Stimulated activated CD4-positive, alpha-beta T cell treated with anti-CD3 and anti-CD28 coated beads, TNF-alpha, amount 100 ng/mL, for 1 hour (primary cell): Measurements from ENCODE around the gene PPFIA1.

Source experiments
- DNase-seq, 3 donors: peaks; one replicate each; pipeline ENCODE4 v3.0.0-alpha.2; 2020; ENCODE audit warnings: low read depth in 3 of 3, low spot score in 1 of 3

Gene PPFIA1

DNA sequence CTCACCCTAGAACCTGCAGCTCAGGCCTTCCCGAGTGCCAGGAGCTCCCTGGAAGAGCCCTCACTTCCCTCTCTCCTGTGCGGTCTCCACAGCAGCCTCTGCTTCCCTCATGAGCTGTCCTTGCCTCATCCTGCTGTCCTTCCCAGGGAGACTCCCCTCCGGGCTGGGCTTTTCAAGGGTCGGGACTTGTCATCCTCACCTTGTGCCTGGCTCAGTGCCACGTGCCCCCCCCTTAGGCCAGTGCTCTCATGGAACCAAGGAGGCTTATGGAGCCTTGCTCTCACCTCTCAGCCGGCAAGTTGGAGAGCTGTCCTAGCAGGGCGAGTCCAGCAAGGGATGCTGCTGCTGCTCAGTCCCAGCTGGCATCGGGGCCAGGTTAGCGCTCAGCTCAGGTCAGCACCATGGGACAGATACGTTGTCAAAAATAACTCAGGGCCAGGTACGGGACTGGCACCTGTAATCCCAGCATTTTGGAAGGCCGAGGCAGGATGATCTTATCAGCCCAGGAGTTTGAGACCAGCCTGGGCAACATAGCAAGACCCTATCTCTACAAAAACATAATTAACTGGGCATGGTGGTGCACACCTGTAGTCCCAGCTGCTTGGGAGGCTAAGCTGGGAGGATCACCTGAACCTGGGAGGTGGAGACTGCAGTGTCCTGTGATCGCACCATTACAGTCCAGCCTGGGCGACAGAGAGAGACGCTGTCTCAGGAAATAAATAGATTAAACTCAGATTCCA, 141.4 kb downstream of the PPFIA1 start:
- DNase-seq: no peak

DNA sequence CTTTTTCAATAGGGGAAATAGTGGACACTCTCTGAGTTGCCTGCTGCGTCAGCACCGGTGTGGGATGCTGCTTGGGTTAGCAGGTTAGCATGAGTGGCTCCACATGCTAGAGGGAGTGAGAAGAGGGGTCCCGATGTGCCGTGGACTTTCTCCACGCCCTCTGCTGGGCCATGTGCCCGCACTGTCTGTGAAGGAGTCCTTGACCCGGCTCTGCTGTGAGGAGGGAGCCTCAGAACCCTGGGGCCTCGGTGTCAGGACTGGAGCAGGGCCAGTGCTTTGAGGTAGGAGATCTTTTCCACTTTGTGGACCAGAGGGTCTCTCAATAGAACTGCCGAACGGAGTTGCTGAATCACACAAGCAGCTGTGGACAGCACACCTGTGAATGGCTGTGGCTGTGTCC, 142.7 kb downstream of the PPFIA1 start:
- DNase-seq: no peak

DNA sequence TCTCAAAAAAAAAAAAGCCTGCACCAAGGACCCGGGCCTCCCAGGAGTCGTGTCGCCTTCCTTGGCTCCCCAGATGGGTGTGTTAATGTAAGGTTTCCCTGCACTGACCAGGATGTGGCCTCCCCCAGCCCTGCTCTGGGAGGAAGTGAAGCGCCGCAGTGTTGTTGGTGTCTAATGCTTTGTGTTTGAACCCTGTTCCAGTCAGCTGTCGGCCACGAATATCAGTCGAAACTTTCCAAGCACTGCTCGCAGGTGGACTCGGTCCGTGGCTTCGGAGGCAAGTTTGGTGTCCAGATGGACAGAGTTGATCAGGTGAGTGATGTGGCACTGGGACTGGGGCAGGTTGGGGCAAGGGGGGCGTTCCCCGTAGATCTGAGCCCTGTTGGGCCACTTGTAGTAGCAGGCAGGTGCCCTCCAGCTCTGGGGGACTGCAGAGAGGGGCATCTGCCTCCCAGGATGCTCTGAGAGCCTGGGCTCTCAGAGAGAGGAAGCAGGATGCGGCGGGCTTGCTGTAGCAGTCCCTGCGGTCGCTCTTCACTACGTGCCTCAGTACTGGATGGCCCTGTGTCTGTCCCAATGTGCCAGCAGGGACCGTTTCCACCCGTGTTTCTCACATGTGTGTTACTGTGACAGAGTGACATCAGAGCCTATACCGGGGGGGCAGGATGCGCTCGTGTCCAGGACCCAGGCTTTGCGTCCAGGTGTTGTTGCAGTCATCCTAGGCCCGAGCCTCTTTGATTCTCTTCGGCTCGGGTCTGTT, 144.0 kb downstream of the PPFIA1 start:
- no peak for DNase-seq

DNA sequence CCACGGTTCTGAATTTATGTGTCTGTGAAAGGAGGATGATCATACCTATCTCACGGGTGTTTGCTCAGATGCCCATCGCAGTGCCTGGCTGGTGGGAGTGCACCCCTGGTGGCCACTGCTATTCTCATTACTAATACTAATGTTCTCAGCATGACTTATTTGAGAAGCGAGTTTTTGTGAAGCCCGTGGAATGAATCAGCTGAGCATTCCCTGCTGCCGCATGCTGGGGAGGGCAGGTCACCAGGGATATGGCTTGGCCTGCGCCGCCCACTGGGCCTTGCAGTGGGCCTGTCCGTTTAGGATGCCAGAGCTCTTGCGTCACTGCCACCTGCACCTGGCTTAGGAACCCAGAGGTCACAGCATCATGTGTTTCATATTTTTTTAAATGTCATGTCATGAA, 144.7 kb downstream of the PPFIA1 start:
- no peak for DNase-seq

DNA sequence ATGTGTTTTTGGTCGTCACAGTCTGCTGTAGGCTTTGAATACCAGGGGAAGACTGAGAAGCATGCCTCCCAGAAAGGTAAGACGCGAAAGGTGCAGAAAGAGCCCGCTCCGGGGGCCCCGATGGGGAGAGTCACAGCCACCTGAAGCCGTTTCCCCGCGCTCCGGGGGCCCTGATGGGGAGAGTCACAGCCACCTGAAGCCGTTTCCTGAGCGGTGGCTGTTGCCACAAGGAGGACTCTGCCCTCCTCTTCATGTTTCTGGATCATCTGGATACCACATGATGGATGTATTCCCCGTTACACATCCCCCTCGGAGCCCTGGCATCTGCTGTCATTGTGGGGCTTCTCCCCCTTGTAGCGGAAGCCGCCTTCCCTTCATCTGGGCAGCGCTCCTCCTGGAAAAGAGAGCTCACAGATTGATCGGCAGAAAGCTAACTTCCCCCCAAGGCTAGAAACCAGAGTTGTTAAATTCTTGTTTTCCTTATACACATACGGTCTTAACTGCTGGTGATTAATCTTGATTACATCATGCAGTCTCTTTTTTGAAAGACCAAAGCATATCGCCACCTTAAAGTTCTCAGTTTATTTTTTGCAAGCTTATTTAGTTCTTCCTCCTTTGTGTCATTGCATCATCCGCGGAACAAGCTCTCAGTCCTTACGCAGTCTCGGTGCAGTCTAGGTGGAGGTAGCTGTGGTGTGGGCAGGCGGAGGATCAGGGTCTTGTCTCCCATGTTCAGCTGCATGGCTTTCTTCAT, 145.3 kb downstream of the PPFIA1 start:
- no peak for DNase-seq

DNA sequence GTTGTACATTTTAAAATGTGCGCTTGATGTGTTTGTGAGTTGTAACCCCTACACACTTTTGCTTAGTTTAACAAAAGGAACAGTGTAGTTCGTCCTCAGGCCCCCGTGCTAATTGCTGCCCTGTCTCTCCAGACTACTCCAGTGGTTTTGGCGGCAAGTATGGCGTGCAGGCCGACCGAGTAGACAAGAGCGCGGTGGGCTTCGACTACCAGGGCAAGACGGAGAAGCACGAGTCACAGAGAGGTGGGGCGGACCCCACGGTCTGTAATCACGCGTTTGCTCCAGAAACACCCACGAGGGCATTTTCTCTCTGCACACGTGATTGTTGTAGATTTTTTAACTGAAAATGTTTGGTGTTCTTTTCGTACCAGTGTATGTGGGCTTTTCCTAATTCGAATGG, 146.4 kb downstream of the PPFIA1 start:
- DNase-seq: no peak

DNA sequence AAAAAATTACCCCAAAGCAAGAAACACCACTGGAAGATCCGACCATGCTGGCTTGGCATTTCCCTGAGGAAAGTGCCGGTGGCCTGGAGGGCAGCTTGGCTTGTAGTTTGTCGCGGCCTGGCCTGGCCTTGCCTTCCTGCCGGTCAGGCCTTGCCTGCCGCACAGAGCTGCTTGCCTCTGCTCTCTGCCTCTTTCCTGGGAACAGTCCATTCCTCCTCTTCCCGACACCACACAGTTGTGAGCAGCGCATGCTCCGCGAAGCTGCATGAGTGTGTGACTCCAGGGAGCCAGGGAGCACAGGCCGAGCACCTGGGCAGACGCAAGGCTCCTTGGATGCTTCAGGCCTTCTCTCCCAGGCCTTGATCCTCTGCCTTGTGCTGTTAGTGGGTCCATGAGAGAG, 147.6 kb downstream of the PPFIA1 start:
- DNase-seq: no peak

DNA sequence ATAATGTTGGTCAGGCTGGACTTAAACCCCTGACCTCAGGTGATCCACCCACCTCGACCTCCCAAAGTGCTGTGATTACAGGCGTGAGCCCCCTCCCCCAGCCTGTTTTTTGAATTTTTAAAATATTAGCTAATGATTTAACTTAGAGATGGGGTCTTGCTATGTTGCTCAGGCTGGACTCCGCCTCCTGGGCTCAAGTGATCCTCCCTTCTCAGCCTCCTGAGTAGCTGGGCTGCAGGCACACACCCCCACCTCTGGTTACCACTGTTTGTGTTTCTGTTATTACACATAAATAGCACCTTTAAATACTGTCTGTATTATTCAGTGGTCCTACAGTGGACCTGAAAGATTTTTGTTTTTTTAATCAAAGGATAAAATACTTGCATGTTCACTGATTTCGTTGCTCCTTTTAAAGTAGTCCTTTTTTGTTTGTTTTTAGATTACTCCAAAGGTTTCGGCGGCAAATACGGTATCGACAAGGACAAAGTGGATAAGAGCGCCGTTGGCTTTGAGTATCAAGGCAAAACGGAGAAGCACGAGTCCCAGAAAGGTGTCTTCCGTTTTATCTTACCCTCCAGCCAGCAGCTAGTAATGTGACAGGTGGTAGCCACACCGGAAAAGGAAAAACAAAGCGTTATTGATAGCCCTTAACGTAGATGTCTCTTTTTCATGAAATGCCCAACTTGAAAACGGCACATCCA, 149.0 kb downstream of the PPFIA1 start:
- DNase-seq: no peak

DNA sequence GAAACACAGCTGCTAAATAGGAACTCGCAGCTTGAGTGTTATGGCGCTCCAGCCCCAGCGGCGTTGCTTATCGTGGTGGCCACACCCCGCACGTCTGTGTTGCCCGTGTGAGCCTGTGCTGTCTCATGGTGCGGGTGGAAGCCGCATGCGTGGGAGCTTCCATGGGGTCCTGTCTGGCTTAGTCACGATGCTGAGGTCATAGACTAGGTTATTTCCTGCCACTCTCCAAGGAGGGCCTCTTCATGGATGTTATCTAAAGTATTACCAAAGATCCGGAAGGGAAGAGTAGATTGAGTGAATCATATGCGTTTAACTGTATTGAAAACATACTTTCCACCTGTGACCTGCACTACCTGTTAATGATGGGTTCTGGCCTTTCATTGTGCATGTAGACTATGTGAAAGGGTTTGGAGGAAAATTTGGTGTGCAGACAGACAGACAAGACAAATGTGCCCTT, 149.5 kb downstream of the PPFIA1 start:
- DNase-seq: no peak

DNA sequence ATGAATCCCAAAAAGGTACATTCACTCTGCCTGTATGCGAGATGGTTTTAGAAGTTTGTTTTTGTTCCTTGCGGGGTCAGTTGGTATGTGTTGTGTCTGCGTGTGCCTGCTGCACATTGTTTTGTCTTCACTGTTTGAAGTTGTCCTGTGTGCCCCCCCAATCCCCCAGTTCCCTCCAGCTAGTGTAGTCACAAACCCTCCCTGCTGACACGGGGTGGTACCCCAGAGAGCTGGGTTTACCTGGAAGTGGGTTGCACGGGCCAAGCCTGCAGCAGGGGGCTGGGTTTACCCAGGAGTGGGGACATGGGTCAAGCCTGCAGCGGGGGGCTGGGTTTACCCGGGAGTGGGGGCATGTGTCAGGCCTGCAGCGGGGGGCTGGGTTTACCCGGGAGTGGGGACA, 150.0 kb downstream of the PPFIA1 start:
- no peak for DNase-seq

DNA sequence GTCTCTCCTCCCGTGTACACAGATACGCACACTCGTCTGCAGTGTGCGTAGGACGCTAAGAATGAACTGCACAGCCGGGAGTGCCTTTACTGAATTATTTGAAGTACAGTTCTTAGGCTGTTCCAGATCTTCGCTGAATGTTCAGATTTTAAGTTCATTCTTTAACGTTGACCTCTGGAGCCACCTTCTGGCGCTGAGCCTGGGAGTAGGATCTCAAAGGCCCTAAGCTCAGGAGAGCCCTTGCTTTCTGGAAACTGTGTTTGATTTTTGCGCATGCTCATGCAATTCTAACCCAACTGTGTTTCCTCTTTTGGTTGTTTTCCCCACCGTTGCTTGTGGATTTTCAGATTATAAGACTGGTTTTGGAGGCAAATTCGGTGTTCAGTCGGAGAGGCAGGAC, 150.6 kb downstream of the PPFIA1 start:
- DNase-seq: no peak

DNA sequence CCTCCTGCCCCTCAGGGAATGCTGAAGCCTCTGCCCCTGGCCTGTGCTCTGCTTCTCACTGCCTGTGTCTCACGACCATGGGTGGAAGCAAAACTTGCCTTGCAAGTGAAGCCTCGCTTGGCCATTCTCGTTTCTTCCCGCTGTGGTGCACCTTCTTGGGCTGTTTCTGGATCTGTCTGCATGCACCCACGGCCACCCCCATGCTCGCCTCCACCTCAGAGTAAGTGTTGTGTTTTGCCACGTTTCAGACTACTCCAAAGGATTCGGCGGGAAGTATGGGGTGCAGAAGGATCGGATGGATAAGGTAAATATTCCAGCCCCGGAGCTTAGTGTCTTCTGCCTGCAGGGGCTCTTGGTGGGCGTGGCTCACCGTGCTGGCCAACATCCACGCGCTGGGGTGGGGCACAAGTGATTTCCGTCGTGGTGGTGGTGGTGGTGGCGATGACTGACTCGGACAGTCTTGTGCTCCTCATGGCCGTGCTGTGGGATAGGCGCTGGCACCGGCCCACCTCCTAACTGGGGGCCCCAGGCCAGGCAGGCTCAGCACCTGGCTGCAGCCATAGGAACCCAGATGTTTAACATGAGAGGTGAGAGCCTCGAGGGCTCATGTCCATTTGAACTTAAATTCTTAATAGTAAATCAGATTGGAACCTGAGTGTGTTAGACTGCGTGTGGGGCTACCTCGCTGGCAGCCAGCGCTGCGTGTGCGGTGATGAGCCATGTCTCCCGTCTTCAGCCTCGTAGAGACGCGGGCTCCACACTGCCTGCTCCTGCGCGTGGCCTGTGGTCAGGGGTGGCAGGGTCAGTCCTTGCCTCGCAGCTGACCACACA, 152.4 kb downstream of the PPFIA1 start:
- DNase-seq: no peak

DNA sequence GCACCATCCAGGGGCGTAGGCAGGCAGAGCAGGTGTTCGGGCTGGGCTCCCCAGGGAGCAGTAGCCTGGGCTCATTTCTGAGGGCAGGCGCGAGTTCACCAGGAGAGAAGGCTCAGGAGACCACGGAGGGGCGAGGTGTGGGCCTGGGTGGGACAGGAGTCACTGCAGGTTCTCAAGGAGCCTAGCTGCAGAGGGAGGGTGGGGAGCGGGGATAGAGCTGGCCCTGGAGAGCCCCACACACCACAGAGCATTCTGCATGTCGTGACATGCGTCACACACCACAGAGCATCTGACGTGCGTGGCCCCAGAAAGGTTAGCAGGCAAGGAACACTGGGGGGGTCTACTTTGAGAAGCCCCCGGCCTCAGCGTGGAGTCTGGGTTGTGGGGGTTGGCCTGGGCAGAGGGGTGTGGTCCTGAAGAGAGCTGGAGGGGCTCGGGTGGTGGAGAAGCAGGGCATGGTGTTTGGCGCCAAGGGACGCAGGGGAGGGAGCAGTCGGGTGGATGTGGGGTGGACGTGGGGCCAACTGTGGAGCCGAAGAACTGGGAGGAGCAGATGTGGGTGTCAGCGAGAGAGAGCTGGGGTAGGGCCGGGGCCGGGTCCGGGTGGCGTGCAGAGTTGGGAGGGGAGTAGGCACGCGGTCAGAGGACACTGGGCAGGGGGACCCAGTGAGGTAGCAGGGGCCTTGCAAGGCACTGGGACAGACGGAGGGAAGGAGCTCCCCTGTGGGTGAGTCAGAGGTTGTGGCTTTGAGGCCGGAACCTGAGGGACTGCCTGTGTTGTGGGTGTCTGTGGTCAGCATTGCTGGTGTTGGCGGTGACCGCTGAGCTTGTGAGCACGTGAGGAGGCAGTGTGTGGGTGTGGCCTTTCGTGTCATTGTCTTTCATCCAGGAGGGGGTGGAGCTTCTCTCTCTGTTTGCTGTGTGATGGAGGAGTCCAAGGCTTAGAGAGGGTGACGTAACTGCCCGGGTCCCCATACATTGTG, 153.3 kb downstream of the PPFIA1 start:
- no peak for DNase-seq

DNA sequence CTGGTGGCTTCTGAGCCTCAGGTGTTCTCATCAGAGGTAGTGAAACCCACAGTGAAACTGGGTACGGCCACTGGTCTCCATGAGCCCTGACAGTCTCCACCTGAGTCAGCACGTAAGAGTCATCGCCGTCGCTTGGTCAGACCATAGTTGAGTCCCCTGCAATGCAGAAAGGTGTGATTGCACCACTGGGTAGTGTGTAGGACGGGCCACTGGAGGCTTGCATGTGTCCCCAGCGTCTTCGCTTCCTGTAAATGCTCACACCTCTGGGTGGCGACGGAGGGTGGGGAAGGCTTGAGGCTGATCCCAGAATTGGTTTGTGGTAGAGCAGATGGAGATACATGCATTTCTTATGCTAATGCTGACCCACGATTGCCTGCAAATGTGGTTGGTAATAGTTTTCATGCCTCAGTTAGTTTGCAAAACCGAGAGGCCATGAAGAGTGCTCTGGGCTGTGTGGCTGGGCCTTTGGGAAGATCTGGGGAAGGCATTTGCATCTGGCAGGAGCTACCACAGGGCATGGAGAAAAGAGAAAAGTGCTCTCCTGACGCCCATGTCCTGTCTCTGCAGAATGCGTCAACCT, 154.4 kb downstream of the PPFIA1 start:
- DNase-seq: no peak

DNA sequence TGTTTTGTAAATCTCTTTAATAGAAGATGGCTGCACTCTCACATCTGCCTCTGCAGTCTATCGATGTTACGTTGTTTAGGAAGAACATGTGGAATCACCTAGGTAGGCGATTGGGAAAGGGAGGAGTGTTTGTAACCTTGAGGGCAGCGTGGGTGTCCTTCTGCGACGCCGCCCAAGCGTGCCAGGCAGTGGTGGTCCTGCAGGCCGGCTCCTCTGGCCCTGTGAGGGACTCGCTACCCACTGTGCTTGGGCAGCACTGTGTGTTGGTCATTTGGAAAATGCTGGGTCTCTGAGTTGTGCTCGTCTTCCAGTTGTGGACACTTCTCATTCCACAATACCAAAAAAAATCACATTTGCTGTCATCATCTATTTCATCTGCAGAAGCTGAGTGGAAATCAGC, 156.9 kb downstream of the PPFIA1 start:
- DNase-seq: no peak

DNA sequence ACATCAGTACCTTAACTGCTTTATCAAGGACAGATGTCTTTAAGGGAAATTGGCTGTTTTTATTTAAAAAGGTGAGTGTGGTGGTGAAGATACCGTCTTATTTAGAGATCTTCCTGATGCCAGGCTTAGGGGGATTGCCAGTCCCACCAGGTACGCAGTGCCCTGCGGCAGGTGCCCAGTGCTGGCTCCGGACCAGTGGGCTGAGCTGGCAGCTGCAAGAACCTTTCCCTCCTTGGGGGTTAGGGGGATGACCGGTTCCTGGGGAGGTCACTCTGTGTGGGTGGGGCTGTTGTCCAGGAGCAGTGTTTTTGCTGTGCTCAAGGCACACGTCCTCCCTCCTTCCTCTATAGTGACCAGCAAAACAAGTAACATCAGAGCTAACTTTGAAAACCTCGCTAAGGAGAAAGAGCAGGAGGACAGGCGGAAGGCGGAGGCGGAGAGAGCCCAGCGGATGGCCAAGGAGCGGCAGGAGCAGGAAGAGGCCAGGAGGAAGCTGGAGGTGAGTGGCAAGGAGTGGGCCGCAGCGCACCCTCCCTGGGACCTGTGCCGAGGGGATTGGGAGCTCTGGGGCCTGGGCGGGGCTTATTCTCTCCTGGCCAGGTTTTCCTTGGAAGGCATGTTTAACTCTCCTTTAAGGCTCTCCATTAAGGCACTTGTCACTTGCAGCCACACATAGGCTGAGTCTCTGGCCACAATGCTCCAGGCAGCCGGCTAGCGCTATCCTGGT, 158.4 kb downstream of the PPFIA1 start:
- DNase-seq: no peak

DNA sequence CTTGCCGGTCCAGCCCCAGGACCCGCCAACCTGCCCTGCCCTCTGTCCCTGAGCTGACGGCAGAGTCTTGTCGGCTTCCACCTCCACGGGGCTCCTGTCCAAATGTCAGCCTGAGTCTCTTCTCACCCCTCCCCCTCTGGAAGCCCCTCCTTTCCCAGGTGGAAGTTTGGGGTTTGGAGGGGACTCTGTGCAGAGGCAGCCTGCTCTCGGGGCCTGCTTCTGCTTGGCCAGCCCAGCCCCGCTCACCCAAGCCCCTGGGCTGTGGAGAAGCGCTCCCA, 158.9 kb downstream of the PPFIA1 start:
- DNase-seq: no peak

DNA sequence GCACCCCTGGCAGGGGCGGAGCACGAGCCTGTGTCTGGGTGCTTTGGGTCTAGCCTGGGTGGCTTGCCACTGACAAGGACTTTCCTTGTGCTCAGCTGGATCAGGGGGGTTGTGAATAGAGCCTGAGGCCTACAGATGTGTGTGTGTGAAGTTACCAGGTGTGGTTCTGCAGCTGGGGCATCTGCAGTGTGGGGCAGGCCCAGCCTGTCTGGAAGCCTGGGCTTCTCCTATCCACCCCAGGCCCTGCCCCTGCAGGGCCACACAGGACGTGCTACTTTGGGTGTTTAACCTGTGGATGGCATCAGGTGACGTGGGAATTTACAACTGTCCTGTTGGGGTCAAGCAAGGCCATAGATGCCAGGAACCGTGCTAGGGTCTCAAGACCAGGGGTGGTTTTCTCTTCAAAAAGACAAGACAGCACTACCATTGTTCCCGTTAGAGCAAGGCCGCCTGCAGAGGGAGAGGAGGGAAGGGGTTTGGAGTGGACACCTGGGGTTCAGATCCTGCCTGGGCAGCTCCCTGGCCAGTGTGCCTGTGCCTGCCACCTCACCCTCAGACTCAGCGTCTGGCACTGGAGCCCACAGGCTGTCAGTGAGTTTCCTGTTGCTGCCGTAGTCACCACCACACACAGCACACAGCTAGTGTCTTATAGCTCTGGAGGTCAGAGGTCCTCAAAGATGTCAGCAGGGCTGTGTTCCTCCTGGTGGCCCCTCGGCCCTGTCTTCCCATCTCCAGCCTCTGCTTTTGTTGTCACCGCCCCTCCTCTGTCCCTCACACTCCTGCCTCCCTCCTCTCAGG, 159.4 kb downstream of the PPFIA1 start:
- no peak for DNase-seq
